ENCODE measurements around the gene GLG1.

Gene GLG1

GRCh38 chr16:74608944-74609343, 2.0 kb upstream of the GLG1 start:
- DNase-seq (ENCODE audit: low read depth in 2 of 2), result no peak

- DNase-seq (ENCODE audit: low read depth in 2 of 2), result no peak
These were observed 1.5 kb upstream of the GLG1 start for GRCh38 chr16:74608381-74608780.

DNA sequence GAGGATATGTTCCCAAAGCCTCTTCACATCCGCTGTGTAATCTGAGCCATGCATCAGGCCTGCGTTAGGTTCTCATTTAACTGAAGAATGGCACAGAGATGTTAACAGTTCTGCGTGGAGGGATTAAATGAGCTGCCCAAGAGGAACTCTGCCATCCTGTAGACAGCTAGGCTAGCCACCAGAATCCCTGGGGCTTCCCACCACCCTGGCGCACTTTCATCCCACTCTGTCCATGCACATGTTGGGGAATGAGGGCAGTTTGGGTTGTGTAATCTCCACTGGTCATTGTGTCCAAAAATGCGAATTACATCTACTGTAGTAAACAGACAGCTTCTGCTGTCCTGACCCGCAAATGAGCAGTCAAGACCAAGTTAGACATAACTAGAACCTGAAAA, 1.0 kb upstream of the GLG1 start:
- no peak for DNase-seq (ENCODE audit: low read depth in 2 of 2)

GRCh38 chr16:74607310-74607961, 522 bp upstream of the GLG1 start:
- no peak for DNase-seq (ENCODE audit: low read depth in 2 of 2)

DNA sequence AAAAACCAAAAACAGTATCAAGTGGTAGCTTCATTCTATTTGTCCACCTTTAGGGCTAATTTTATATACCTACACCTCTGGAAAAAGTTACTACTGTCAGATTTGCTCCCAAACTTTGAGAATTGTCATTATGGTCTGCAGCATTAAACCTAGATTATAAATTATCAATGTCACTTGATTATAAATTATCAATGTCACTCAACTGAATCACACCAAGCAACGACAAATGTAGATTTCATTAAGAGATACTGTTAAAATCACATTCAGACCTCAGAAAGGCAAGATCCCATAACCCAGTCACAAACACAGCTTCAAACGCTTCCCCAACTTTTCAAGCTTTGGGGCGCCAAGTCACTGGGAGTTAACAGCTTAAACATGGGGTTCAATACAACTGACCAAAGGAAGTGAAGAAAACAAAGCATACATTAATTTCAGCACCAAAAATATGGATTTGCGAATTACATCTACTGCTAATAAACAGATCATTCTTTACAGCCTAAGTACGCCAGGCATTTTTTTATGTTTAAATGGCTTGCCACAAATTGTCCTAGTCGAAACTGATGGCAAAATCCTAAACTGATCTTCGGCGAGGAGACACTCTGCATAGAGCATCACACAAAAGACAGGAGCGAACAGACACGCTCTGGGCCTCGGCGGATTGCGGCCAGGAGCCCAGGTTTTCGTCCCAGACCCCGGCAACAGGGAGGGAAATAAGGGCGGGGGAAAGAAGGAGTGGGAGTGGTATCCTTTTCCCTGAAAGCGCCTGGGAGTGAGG, 981 bp downstream of the GLG1 start:
- DNase-seq (ENCODE audit: low read depth in 2 of 2), result no peak

GRCh38 chr16:74605332-74605731, 1.6 kb downstream of the GLG1 start:
- DNase-seq (ENCODE audit: low read depth in 2 of 2), result no peak

DNA sequence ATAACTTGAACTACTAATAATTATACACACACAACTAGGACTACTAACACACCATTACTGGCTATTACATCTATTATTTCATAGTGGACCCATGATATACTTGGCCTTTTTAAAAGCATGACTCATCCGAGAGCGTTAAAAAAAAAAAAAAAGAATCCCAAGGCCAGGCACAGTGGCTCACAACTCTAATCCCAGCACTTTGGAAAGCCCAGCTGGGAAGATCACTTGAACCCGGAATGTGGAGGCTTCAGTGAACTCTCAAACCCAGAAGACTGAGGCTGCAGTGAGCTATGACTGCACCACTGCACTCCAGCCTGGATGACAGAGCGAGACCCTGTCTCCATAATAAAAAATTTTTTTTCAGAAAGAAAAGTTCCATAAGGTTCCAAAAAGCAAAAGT, 3.1 kb downstream of the GLG1 start:
- DNase-seq (ENCODE audit: low read depth in 2 of 2), result no peak

DNA sequence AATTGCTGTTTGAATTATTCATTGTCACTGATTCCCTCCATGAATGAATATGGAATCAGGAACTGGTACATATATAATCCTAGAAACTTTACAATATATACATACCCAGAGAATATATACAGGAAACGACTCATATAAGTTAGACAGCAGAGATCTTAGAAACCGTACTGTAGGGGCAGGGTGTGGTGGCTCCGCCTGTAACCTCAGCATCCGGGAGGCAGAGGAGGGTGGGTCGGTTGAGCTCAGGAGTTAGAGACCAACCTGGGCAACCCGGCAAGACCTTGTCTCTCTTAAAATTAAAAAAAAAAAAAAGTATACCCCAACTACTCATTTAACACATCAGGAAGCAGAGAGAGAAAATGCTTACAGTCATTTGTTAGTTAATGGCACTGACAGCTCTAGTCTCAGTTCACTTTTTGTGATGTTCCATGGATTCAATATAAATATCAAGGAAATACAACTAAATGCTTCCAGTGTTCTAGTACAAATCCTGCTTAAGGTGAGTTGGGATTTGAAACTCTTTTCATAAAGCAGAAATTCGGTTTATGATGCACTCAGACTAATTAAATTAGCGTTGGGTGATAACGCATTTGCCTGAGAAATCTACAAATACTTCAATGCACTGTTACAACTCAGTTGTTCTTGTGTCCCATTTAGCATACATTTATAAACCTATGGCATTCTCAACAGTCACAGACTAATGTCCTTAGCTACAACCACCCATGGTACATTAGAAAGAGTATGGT, 5.6 kb downstream of the GLG1 start:
- peak; percentile 12 to 30 for DNase-seq (ENCODE audit: low read depth in 2 of 2)

DNA sequence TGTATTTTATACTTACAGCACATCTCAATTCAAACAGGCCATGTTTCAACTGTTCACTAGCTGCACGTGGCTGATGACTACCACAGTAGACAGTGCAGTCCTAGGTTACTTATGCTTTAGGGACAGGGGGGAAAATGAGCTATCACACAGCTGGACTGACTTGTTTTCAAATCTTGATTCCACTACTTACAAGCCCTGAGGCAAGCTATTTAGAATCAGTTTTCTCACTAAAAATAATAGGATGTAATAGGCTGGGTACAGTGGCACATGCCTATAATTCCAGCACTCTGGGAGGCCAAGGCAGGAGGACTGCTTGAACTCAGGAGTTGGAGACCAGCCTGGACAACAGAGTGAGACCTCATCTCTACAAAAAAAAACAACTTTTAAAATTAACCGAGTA, 10.3 kb downstream of the GLG1 start:
- no peak for DNase-seq (ENCODE audit: low read depth in 2 of 2)

GRCh38 chr16:74592847-74593246, 14.1 kb downstream of the GLG1 start:
- DNase-seq (ENCODE audit: low read depth in 2 of 2), result no peak

DNA sequence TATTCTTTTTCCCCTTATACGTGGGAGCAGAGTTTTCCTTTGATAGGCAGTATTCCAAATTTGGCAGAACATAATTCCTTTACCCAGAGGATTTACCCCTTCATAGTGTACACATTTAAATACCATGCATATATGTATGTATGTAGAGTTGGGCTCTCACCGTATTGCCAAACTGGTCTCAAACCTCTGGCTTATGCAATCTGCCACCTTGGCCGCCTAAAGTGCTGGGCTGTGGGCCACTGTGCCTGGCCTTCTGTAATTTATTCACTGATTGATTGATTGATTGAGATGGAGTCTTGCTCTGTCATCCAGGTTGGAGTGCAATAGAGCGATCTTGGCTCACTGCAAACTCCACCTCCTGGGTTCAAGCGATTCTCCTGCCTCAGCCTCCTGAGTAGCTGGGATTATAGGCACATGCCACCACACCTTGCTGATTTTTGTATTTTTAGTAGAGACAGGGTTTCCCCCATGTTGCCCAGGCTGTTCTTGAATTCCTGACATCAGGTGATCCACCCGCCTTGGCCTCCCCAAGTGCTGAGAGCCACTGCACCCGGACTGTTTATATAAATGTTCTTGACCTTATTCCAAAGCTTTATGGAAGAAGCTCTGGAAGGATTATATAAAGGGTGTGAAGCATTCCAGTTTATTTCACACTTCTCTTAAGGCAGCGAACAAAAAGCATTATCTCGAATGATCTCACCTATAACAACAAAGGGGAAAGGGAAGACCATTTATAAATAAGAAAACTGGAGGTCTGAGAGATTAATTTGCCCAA, 14.9 kb downstream of the GLG1 start:
- no peak for DNase-seq (ENCODE audit: low read depth in 2 of 2)

GRCh38 chr16:74586948-74587347, 20.0 kb downstream of the GLG1 start:
- no peak for DNase-seq (ENCODE audit: low read depth in 2 of 2)

- no peak for DNase-seq (ENCODE audit: low read depth in 2 of 2)
These were observed 21.0 kb downstream of the GLG1 start for GRCh38 chr16:74585846-74586443.

GRCh38 chr16:74583926-74584666, 22.8 kb downstream of the GLG1 start:
- no peak for DNase-seq (ENCODE audit: low read depth in 2 of 2)

- no peak for DNase-seq (ENCODE audit: low read depth in 2 of 2)
These were observed 23.9 kb downstream of the GLG1 start for GRCh38 chr16:74582970-74583369.

DNA sequence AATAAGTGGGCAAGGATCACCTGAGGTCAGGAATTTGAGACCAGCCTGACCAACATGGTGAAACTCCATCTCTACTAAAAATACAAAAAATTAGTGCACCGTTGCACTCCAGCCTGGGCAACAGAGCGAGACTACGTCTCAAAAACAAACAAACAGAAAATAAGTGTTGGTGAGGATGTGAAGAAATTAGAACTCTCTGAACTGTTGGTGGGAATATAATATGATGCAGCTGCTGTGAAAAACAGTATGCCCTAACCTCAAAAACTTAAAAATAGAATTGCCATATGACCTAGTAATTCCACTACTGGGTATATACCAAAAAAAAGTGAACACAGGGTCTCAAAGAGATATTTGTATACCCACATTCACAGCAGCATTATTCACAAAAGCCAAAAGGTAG, 26.1 kb downstream of the GLG1 start:
- DNase-seq (ENCODE audit: low read depth in 2 of 2), result no peak

DNA sequence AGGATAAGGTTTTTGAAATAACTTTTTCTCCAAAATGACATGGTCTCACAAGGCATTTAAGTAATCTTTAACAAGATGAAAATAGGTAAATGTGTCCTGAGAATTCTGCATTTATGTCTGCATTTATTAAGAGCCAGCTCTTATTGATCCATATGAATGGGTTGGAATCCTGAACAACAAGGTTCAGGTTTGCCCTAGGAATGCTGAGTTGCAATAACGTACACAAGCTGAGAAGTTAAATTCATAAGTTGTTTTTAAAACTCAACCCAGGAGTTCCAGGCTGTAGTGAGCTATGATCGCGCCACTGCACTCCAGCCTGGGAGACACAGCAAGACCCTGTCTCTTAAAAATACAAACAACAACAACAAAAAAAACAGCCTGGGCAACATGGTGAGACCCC, 28.1 kb downstream of the GLG1 start:
- DNase-seq (ENCODE audit: low read depth in 2 of 2), result no peak

- no peak for DNase-seq (ENCODE audit: low read depth in 2 of 2)
These were observed 28.5 kb downstream of the GLG1 start for GRCh38 chr16:74578433-74578832.

- DNase-seq (ENCODE audit: low read depth in 2 of 2), result no peak
These were observed 29.0 kb downstream of the GLG1 start for GRCh38 chr16:74577882-74578366.

- no peak for DNase-seq (ENCODE audit: low read depth in 2 of 2)
These were observed 30.9 kb downstream of the GLG1 start for GRCh38 chr16:74575807-74576643.

Measured in stimulated activated CD8-positive, alpha-beta memory T cell treated with anti-CD3 and anti-CD28 coated beads, Interleukin-2, amount 100 ng/mL, for 1 hour (primary cell).